GM19395 (cell line): ENCODE data around the gene XYLT1.

Source experiments
- ATAC-seq: cut with Tn5 transposase; IDR thresholded peaks from one replicate; pipeline ENCODE4 v1.9.1; 2021; ENCODE audit warnings: mild to moderate bottlenecking, moderate library complexity; ENCODE audit not compliant: unreplicated experiment

Gene XYLT1

DNA sequence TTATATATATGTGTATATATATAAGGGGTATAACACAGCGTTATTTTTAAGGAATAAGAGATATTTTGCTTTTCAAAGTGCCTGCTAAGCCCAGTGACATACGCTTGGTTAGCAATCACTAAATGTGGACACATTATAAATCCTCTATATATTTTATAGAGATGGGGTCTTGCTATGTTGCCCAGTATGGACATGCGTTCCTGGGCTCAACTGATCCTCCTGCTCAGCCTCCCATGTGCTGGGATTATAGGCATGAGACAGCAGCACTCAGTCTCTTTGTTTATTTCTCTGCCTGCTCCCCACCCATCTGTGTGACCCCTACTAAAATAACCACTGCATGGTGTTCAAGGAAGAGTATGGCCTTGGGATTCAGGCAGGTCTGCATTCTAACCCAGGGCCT is 63.4 kb downstream of the XYLT1 start:
- ATAC-seq: no peak

DNA sequence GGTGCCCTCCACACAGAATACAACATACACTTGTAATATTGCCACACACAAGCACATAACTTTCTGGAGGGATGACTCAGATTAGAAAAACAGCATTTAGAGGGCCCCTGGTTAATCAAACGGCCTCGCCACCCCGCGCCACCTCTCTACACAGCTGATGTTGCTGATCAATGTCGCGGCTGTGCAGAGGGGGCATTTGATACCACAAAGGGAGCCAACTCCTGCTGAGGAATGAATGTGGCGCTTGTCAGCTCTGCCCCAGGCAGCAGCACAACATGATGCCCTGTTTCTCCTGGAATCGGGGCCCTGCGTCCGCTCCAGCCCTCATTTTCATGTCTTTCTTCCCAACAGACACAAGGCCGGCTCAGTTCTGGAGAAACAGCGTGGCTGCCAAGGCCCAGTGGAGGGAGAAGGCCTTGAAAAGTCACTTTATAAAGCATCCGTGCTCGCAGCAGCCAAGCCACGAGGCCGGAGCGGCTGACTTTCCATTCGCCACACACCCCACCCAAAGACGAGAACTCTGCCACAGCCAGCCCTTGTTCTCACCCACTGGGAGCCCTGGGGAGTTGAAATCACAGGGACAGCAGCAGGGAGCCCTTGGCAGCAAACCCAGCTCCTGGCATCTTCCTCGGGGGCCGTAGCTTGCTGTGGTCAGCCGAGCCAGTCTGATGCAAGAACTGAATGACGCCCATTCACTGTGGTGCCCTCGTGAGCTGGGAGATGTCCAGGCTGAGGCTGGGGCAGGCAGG is 65.6 kb downstream of the XYLT1 start:
- ATAC-seq: no peak

DNA sequence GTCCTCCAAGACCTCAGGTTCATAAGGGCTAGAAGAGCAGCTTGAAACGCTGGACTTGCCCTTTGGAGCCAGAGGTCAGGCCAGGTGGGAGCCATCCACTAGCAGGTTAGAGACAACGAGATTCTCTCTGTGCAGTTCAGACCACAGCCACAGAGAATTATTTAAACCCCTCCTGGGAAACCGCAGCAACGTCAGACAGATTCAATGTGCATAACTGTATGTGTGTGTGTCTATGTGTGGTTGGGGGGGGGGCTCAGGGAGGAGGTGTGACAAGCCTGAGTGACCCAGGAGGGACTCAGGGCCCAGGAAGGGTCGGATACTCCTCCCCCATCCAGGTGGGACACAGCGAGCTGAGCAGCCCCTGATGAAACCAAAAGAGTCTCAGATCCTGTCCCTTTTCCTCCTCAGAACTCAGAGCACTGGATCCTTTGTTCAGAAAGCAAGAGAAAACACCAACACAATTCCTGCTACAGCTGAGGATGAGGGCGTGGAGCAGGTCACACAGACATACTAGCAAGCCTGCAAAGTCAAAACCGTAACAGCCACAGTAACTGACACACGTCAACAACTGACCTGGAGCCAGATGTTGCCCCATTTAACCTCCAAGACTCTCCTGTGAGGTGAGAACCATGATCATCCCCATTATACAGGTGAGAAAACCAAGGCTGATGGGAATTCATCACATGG is 66.8 kb downstream of the XYLT1 start:
- no peak for ATAC-seq

DNA sequence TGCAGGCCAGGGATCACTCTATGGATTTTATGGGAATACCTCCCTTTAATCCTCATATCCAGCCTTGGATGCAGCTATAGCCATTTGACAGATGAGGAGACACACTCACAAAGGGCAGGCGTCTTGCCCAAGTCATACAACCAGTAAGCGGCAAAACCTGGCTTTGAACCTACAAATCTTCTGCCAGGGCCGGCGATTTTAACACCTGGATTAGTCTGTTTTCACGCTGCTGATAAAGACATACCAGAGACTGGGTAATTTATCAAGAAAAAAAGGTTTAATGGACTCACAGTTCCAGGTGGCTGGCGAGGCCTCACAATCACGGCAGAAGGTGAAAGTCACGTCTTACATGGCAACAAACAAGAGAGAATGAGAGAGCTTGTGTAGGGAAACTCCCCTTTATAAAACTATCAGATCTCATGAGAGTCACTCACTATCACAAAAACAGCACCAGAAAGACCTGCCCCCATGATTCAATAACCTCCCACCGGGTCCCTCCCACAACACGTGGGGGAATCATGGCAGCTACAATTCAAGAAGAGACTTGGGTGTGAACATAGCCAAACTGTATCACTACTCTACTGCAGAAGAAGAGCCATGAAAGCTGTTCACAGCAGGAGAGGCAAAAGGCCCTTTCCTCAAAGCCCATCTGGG is 67.5 kb downstream of the XYLT1 start:
- no peak for ATAC-seq

DNA sequence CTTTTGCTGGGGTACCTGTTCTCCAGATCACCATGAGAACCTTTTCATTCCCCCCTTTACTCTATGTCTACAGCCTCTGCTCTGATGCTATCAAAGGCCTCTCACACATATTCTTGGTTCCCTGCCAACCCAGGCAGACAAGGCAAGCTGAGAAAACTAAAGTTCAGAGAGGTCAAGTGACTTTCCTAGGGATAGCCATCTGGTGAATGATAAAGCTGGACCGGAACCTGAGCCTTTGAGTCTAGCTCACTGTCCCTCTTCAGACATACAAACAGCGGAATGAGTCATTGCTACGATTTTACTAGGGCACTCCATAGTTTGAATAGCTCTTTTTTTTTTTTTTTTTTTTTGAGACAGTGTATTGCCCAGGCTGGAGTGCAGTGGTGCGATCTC is 73.3 kb downstream of the XYLT1 start:
- no peak for ATAC-seq

DNA sequence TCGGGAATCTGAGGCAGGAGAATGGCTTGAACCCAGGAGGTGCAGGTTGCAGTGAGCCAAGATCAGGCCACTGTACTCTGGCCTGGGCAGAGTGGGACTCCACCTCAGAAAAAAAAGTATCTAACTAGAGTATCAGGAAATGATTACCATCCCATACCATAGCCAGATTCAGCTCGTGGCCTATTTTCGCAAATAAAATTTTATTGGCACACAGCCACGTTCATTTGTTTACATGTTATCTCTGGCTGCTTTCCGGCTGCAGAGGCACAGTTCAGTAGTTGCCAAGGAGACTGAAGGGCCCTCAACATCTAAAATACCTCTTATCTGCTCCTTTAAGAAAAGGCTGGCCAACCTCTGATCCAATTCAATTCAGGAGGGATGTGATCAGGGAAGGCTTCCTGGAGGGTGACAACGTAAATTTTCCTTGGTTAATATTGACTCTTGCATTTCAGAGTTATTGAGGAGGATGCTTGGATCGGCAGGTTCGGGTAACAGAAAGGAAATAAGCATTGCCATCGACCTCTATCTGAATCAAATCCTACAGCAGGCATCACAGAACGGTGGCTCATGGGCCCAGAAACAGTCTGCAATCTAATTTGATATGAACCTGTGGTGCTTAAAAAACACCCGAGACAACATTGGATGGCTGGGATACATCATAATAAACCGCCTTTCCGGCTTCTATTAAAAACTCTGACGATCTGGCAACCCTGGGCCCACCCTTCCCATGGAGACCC is 73.8 kb downstream of the XYLT1 start:
- no peak for ATAC-seq

DNA sequence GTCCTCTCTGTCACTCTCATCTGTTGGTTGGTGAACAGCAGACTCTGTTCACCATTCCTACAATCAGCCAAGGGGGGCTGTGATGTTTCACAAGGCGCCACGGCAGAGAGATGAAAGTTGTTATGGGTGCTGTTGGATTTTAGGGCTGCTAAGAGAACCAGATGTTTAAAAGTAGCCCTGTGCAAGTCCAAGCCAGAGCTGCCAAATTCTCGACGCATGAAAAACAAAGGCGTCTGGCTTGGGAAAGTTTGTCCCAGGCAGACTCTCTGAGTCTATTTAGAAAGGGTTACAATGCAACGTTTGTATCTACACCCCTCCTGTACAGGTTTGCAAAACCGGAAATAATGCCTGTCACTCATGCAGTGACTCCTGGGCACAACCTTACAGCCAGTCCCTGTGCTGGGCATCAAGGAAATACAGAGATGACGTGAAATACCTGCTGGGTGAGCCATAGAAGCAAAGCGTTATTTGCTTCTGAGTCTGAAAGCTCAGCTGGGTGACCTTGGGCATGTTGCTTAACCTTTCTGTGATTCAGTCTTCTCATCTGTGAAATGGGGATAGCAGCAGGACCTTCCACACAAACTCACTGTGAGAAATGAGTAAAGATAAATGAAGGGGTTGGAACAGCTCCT is 74.8 kb downstream of the XYLT1 start:
- ATAC-seq: no peak

DNA sequence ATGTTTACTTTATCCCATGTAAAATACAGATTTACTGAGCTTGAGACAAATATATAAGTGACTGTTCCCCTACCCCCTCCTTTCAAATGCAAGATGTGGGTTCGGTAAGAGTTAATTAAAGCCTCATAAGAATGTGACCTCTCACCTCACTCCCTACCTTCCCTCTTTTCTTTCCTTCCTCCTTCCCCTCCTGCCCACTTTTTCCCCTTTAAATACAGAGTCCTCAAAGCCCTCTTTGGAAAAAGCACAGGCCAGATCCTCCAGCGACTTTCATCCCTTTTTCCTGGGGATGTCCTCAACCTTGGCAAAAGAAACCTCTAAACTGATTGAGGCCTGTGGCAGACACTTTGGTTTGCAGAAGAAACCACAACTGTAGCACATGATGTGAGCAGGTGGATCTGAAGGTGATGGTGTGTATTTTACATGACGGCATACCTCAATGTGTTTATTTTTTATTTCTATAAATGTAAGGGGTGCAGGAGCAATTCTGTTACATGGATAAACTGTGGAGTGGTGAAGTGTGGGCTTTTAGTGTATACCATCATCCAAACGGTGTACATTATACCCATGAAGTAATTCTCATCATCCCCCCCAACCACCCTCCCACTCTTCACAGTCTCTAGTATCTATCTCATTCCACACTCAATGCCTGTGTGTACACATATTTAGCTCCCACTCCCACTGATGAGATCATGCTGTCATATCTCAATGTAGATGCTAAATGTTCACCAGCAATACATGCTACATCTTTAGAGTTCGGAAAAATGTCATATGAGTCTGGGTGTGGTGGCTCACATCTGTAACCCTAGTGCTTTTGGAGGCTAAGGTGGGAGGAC is 77.7 kb downstream of the XYLT1 start:
- no peak for ATAC-seq

DNA sequence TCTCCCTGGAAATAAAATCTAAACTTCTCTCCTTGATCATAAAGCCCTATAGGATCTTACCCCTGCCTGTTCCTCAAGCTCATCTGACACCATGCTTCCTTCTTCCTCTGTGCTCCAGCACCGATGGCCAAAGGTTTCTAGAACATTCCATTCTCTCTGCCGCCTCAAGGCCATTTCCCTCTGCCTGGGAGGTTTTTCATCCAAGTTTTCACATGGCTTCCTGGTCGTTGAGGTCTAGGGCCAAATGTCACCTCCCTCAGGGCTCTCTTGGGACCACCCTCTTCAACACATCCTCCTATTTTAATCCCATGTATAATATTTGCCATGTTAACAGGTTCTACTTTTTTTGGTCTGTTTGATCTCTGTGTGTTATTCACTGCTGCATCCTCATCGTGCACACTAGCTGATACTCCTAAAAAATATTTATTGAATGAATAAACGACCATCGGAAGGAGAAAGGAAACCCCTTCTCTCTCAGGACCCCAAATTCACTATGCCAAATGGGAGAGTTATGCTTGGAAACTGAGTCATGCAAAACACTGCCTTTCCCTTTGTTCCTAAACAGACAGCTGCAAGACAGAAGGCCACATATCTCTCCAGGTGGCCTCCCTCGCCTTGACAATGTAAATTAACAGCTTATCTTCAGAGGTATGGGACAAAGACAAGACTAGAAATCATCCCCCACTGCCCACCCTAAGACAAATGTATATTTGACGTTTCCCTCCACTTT is 78.5 kb downstream of the XYLT1 start:
- no peak for ATAC-seq

DNA sequence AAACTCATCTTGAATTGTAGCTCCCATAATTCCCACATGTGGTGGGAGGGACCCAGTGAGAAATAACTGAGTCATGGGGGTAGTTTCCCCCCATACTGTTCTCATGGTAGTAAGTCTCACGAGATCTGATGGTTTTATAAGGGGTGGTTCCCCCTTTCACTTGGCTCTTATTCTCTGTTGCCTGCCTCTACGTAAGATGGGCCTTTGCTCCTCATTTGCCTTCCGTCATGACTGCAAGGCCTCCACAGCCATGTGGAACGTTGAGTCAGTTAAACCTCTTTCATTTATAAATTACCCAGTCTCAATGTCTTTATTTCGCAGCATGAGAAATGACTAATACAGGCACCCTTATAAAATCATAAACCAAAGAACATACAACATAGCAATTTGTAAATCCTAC is 79.0 kb downstream of the XYLT1 start:
- ATAC-seq: no peak

DNA sequence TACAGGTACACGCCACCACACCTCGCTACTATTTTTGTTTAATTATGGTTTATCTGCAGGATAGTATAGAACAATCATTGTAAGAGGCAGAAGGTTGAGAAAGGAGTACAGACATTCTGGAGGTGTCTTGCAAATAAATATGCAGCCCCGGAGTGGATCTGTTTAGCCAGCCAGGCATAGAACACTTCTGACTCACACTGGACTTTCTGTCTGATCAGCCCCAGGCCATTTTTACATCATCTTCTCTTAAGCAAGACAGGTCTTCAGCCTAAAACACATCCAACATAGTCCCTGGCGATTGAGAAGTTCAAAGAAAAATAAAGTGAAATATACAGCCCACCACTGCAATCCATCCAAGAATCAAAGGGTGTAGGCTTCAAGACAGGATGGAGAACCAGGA is 81.4 kb downstream of the XYLT1 start:
- no peak for ATAC-seq

DNA sequence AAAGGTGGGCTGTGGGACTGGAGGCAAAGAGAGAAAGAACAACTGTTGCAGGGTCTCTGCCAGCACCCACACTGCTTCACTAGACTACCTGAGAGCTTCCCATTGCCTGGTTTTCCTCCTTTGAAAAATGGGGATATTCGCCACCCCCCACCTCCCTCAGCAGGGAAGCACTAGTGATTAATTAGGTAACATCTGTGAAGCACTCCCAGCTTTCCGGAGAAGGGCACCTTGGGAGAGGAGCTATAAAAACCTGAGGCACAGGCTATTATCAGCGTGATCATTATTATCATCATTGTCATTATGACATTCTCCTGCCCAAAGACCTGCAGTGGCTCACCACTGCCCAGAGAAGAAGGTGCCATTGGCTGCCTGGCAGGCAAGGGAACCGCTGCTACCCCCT is 83.5 kb downstream of the XYLT1 start:
- ATAC-seq: no peak

DNA sequence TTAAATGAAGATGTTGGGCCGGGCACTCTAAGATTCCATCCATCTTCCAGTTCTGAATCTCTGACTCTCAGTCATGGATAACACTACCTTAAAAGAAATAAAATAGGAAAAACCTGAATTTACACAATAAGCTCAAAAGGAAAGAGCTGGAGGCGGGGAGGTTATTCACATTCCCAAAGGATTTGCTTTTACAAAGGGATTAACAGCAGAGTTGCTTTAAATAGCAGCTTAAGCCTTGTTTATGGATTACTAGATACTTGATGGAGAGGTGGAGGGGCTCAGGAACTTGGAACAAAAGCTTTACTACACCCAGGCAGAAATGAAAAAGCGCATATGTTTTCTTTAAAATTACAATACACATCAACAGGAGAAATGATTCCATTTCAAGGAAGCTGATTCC is 84.5 kb downstream of the XYLT1 start:
- ATAC-seq: no peak

DNA sequence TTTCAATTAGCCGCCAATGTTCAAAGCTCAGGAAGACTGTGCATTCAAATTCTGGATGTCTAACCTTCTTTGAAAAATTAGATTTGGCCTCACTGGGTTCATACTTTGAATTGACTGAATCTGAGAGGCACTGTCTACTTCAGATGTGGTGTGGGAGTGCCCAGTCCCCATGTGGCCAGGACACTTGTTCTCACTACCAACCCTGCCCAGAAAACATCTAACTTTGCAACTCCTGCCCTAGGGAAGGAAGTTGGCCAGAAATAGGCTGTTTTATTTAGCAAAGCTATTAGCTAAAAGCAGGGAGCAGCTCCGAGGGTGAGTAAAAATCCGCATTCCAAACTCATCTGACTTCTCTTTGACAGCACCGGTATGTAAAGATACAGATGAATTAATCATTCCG is 86.3 kb downstream of the XYLT1 start:
- no peak for ATAC-seq

DNA sequence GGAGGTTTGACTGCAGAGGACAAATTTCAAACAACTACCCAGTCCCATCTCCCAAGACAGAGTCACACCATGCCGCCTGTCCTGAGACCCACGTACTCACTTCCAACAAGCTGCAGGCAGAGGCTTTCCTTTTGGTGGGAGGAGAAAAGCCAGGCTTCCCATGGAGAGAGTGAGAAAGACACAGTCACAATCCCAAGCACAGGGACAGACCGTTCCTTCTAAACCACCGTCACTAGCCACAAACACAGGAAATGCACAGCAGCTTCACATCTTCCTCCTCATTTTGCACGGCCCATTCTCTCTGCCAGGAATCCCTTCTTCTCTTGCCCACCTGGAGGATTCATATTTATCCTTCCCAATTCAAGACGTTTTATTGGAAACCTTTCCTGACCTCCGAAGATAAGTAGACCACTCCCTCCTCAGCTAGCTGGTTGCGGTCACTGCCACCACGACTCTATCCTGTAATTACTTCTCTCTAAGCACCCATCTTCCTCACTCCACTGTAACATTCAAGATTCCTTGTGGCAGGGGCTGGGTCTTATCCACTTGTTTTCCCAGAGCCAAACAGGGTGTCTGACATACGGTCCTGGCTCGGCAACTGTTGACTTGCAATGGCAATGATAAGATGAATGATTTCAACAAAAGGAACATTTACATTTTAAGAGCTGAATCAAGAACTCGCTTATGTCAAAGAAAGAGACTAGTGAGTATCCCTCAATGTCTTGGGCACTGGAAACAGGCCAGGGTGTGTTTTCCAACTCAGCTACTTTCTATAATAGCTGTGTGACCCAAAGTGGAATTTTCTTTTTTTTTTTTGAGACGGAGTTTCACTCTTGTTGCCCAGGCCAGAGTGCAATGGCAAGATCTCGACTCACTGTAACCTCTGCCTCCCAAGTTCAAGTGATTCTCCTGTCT is 87.6 kb downstream of the XYLT1 start:
- no peak for ATAC-seq

DNA sequence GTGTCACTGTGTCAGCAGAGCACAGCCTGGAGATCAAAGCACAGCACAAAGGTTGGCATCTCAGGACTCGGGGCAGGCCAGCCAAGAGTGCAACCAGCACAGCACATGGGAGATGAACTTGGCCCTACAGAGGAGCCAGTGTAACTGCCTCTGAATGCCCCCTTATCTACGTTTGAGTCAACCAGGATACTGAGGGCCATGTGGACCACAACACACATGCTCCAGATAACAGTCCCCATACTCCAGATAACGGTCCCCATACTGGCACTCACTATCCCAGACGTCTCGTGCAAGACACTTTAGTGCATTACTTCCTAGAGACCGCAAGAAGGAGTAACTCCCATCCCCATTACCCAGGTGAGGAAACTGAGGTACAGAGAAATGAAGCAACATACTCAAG is 88.2 kb downstream of the XYLT1 start:
- ATAC-seq: no peak

DNA sequence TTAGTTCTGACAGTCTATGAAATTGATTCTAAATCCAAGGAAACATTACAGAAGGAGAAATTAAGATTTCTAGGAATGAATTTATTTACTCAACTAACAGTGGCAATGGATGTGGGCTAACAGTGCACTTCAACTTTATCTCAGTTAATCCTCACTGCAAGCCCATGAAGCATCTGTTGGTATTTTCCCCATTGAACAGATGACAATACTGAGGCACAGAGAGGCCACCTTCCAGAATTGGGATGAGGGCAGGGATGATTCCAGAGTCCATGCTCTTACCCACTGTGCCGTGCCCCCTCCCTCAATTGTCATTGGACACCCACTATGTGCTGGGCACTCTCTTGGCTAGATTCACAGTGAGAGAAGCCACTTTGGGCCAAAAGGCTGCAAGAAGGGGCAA is 89.0 kb downstream of the XYLT1 start:
- no peak for ATAC-seq

DNA sequence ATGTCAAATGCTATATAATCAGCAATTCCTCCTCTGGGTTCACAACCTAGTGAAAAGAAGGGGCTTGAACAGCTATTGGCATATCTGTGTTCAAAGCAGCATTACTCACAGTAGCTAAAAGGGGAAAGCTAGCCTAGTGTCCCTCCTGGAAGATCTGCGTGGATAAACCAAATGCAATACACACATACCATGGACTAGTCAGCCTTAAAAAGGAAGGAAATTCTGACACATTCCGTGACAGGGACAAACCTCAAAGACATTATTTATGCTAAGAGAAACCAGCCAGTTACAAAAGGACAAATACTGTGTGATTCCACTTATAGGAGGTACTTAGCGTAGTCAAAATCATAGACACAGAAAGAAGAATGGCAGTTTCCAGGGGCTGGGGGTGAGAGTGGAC is 90.1 kb downstream of the XYLT1 start:
- ATAC-seq: no peak
